ENCODE data around the gene USH1G.

DNA sequence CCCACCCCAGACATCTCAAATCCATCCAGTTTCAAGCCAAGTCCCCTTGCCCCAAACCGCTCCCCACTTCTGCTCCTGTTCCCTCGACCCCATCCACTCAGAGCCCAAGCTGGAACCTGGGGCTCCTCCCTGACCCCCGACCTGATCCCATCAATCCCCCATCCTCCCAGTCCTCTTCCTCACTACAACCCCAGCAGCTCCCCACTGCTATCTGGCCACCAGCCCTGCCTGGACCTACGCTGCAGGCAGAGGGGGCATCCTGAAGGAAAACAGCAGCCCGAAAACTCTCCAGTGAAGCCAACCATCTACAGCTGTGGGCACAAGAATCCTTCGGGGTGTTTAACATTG, 54.2 kb downstream of the USH1G start:
- TF ChIP-seq CTCF (IDR thresholded peaks at IDR 0.05) (no peak), ZFX (IDR thresholded peaks at IDR 0.05; ENCODE audit: borderline replicate concordance) (no peak)
